Measurements from ENCODE around the gene SASH1. TPM values are rescaled to one million over a fixed set of nuclear protein-coding genes. Genes with fewer than 3 reads are reported as not detected.

Gene SASH1
- total and polyA plus RNA-seq, 2 of the 8 experiments (the other 6 are each of a cell fraction or from before 2014, with no cell fraction given), result 6.0 to 20.2 TPM

DNA sequence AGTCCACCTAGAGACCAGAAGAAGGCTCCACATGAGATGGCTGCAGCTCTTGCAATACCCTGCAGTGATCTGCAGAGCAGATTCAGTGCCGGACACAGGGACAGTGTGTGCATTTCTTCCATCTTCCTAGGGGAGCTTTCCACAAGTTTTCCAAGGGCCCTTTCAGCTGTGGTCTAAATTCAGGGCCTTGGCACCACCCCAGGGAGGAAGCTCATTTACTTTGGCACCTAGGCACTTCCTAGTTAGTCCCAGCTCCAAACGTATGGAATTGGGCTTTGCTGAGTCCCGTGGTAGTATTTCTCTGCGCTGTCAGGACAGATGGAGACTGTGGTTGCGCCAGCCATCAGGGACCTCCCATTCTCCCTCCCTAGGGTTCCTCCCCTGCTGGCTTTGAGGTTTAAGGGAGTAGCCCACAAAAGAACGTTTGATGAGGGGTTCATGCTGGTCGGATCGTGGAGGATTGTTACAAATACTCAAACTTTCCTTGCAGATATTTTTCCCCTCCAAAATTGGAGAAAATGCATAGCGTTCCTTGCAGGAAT is 221.9 kb downstream of the SASH1 start:
- Histone ChIP-seq H3K23me2 (ENCODE audit: low read depth, low read length) (no peaks in the 10 kb centered on the region; the same call in none of the 2 replicates), H4K8ac (ENCODE audit: extremely low read depth, insufficient read depth, low read length) (no peak overlapping the region), H3K4me1 (replicated peaks in 1 of 4; ENCODE audit: control insufficient read depth in 3 of 4, insufficient read depth in 4 of 4, low read length in 3 of 4) (no peaks in the 10 kb centered on the region), H3K23ac (ENCODE audit: insufficient read length) (no peak overlapping the region), H2AK5ac (ENCODE audit: low read depth, low read length) (no peak overlapping the region), H3K56ac (replicated peaks; ENCODE audit: insufficient read length, low read depth, low read length) (no peak overlapping the region), H2AFZ (ENCODE audit: low read length) (no peak overlapping the region), H2BK15ac (ENCODE audit: low read length) (no peak overlapping the region), H4K91ac (replicated peaks; ENCODE audit: insufficient read length, low read length) (no peak overlapping the region), H2BK5ac (ENCODE audit: low read depth, low read length) (no peak overlapping the region), H3K4me3 (ENCODE audit: extremely low read depth in 1 of 4, insufficient read depth in 2 of 4, low read depth in 3 of 4, low read length in 4 of 4) (no peak overlapping the region), H3K9me3 (ENCODE audit: insufficient read depth in 2 of 2, low read depth in 1 of 2, low read length in 1 of 2) (peaks cover 0 to 6% of the 10 kb centered on the region in 2 experiments; a peak in 2 of 4 replicates), H3K18ac (ENCODE audit: extremely low read depth, low read length) (no peak overlapping the region), H2BK12ac (ENCODE audit: low read depth, low read length) (no peak overlapping the region), H3K36me3 (ENCODE audit: control insufficient read depth in 2 of 4, insufficient read depth in 4 of 4, low read length in 3 of 4) (no peaks in the 10 kb centered on the region), H2BK120ac (replicated peaks; ENCODE audit: low read depth, low read length) (no peak overlapping the region), H3K27me3 (replicated peaks in 1 of 4; ENCODE audit: control insufficient read depth in 3 of 4, extremely low read depth in 1 of 4, insufficient read depth in 3 of 4, low read length in 3 of 4) (peaks cover 0 to 10% (median 6%) of the 10 kb centered on the region in 4 experiments; a peak in 5 of 7 replicates), H3K79me2 (ENCODE audit: control insufficient read depth in 1 of 2, insufficient read depth in 2 of 2, low read length in 2 of 2) (no peaks in the 10 kb centered on the region), H4K20me1 (replicated peaks in 1 of 2; ENCODE audit: control insufficient read depth in 1 of 2, insufficient read depth in 2 of 2, low read length in 2 of 2) (no peaks in the 10 kb centered on the region), H3K4me2 (ENCODE audit: insufficient read depth in 1 of 2, low read depth in 2 of 2, low read length in 2 of 2) (no peak overlapping the region), H4K5ac (ENCODE audit: insufficient read length, low read depth, low read length) (no peak overlapping the region), H3K9ac (replicated peaks in 1 of 4; ENCODE audit: extremely low read depth in 1 of 4, low read depth in 3 of 4, low read length in 3 of 4) (no peak overlapping the region), H3K14ac (ENCODE audit: insufficient read length) (no peak overlapping the region), H2BK20ac (ENCODE audit: low read length) (no peak overlapping the region), H3K27ac (ENCODE audit: low read depth, low read length) (no peak overlapping the region), H3K4ac (replicated peaks; ENCODE audit: insufficient read length, low read depth, low read length) (no peak overlapping the region), H3K79me1 (ENCODE audit: low read depth, low read length) (no peaks in the 10 kb centered on the region)
- CTCF ChIA-PET (ENCODE audit: partially characterized antibody), result interaction anchor here (1.2 to 2.5 kb wide), 3 partner anchors 9 to 25 kb away, joined by 3 to 10 read pairs (median 4); no protein-coding TSS in a partner anchor
- DNase-seq (ENCODE audit: low read depth in 1 of 2, low spot score in 2 of 2), result no peak
- no peak for FAIRE-seq
- POLR2A ChIA-PET (ENCODE audit: partially characterized antibody), result no interaction called here
- TF ChIP-seq BACH1 (IDR thresholded peaks at IDR 0.05; ENCODE audit: low read length), result no peak
- TF ChIP-seq, protein P1, sequence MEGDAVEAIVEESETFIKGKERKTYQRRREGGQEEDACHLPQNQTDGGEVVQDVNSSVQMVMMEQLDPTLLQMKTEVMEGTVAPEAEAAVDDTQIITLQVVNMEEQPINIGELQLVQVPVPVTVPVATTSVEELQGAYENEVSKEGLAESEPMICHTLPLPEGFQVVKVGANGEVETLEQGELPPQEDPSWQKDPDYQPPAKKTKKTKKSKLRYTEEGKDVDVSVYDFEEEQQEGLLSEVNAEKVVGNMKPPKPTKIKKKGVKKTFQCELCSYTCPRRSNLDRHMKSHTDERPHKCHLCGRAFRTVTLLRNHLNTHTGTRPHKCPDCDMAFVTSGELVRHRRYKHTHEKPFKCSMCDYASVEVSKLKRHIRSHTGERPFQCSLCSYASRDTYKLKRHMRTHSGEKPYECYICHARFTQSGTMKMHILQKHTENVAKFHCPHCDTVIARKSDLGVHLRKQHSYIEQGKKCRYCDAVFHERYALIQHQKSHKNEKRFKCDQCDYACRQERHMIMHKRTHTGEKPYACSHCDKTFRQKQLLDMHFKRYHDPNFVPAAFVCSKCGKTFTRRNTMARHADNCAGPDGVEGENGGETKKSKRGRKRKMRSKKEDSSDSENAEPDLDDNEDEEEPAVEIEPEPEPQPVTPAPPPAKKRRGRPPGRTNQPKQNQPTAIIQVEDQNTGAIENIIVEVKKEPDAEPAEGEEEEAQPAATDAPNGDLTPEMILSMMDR (IDR thresholded peaks at IDR 0.05; ENCODE audit: control extremely low read depth in 1 of 3, insufficient read depth in 1 of 3, low read depth in 1 of 3, low read length in 3 of 3), result no peak
- TF ChIP-seq EP300 (IDR thresholded peaks at IDR 0.05; ENCODE audit: borderline replicate concordance in 1 of 2, low read depth in 2 of 2, low read length in 2 of 2), result no peak
- WGBS, 2 experiments (ENCODE audit: extremely low coverage in 1 of 2, insufficient coverage in 1 of 2, insufficient read length in 1 of 2, insufficient replicate concordance in 2 of 2, low coverage in 1 of 2, low lambda C conversion rate in 2 of 2, missing lambda C conversion rate in 1 of 2), result 88% methylated on average over 9 of the region's 9 CpGs; no CpG with 5 or more reads in 1 of the 2 experiments

All from H1 (cell line).